Naive B cell (primary cell): Measurements from ENCODE around the gene SCD. TPM values are rescaled to one million over a fixed set of nuclear protein-coding genes. Genes with fewer than 3 reads are reported as not detected.
"Not testable (repeated sequence)": the region's sequence is repeated elsewhere in the genome, so short reads cannot be mapped to it uniquely, and the experiment has no call there.

Experiments used
- ATAC-seq, 2 donors: fragments of 150-1000 bp; cut with Tn5 transposase; 2 replicates each; pipeline ENCODE4 v1.10.0; 2021; ENCODE audit warnings: low read depth in 2 of 2, mild to moderate bottlenecking in 2 of 2, moderate library complexity in 2 of 2
- DNase-seq: peaks from one replicate; pipeline ENCODE4 v3.0.0; 2022
- H3K27ac Mint-ChIP-seq, 6 donors: one replicate each; pipeline ENCODE4 v1.8.0; 2020 to 2022; ENCODE audit warnings: mild to moderate bottlenecking in 6 of 6, mixed read lengths in 6 of 6, moderate library complexity in 5 of 6, inconsistent platforms in 2 of 6
- H3K27me3 Mint-ChIP-seq, 3 donors: one replicate each; pipeline ENCODE4 v1.8.0; 2021 to 2022; ENCODE audit warnings: mixed read lengths in 3 of 3, mild to moderate bottlenecking in 1 of 3
- H3K36me3 Mint-ChIP-seq, 2 donors: one replicate each; pipeline ENCODE4 v1.8.0; 2020 to 2022; ENCODE audit warnings: mixed read lengths in 2 of 2, inconsistent platforms in 1 of 2, mild to moderate bottlenecking in 1 of 2
- H3K4me1 Mint-ChIP-seq, 3 donors: one replicate each; pipeline ENCODE4 v1.8.0; 2020 to 2022; ENCODE audit warnings: mixed read lengths in 3 of 3, inconsistent platforms in 1 of 3, mild to moderate bottlenecking in 1 of 3, moderate library complexity in 1 of 3
- H3K4me3 Mint-ChIP-seq, 8 donors: one replicate each; pipeline ENCODE4 v1.8.0; 2020 to 2022; ENCODE audit warnings: mild to moderate bottlenecking in 8 of 8, mixed read lengths in 8 of 8, moderate library complexity in 8 of 8, inconsistent platforms in 2 of 8
- H3K9me3 Mint-ChIP-seq, 7 donors: one replicate each; pipeline ENCODE4 v1.8.0; 2020 to 2022; ENCODE audit warnings: mixed read lengths in 7 of 7, mild to moderate bottlenecking in 5 of 7, inconsistent platforms in 2 of 7, moderate library complexity in 1 of 7
- polyA plus RNA-seq, 6 donors: library from polyadenylated mRNA; unstranded; fragments of 300-500 nt; fragmentation: Illumina TruSeq; gene quantifications; one replicate each; pipeline ENCODE4 v1.2.3, GENCODE V29; 2021; ENCODE audit warnings: low read depth in 6 of 6

The SCD gene
- polyA plus RNA-seq = 1 to 10 TPM; 1.7 to 8.3 (median 4.2) TPM

DNA sequence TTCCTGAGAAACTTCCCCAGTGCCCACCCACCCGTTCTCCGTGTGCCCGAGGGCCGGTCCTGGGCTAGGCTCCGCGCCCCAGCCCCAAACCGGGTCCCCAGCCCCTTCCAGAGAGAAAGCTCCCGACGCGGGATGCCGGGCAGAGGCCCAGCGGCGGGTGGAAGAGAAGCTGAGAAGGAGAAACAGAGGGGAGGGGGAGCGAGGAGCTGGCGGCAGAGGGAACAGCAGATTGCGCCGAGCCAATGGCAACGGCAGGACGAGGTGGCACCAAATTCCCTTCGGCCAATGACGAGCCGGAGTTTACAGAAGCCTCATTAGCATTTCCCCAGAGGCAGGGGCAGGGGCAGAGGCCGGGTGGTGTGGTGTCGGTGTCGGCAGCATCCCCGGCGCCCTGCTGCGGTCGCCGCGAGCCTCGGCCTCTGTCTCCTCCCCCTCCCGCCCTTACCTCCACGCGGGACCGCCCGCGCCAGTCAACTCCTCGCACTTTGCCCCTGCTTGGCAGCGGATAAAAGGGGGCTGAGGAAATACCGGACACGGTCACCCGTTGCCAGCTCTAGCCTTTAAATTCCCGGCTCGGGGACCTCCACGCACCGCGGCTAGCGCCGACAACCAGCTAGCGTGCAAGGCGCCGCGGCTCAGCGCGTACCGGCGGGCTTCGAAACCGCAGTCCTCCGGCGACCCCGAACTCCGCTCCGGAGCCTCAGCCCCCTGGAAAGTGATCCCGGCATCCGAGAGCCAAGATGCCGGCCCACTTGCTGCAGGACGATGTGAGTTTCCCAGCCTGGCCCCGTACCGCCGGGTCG is at the start of gene SCD:
Gene SCD, plus strand, starts transcription at position 469 of the 803 bp plus-strand sequence. Its CDS starts 272 bp downstream, at position 741.
- Mint-ChIP-seq H3K36me3 (peaks cover under 1 to 13% of the 10 kb centered on the region in 2 donors), H3K27me3 (no peaks in the 10 kb centered on the region), H3K9me3 (no peaks in the 10 kb centered on the region), H3K4me1 (peaks cover 14 to 37% (median 25%) of the 10 kb centered on the region in 3 donors), H3K27ac (peak within 1 kb of the TSS; percentile 69 to 93 (median 84)), H3K4me3 (peak within 1 kb of the TSS; percentile 72 to 94 (median 84))
- DNase-seq (peak; percentile 85), ATAC-seq (peak; percentile 90 to 92)

DNA sequence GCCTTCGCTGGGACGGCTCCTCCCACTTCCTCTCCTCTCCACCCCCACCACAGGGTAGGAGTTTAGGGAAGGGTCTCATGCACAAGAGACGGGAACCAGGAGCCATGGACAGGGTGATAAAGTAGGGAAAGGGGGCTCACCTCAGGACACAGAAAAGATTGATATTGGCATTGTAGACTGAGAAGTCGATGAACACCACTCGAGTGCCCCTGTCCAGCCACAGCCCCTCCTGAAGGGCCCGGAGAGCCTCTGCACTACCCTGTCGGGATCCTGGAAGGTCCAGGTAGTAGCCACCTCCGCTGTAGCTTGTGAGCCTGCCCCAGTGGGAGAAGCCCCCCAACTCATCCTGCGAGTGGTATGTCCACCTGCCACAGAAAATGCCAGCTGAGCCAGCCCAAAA is 49.8 kb upstream of the SCD start:
- Mint-ChIP-seq H3K36me3 (peaks cover 0 to 10% of the 10 kb centered on the region in 2 donors), H3K9me3 (peaks cover 0 to 6% (median 2%) of the 10 kb centered on the region in 7 donors), H3K4me3 (peak overlapping the region in 1 of 8 donors; percentile 58), H3K4me1 (peaks cover 18 to 24% (median 21%) of the 10 kb centered on the region in 3 donors), H3K27me3 (peaks cover 12 to 35% (median 30%) of the 10 kb centered on the region in 3 donors), H3K27ac (no peak overlapping the region)
- DNase-seq = no peak
- ATAC-seq = no peak

DNA sequence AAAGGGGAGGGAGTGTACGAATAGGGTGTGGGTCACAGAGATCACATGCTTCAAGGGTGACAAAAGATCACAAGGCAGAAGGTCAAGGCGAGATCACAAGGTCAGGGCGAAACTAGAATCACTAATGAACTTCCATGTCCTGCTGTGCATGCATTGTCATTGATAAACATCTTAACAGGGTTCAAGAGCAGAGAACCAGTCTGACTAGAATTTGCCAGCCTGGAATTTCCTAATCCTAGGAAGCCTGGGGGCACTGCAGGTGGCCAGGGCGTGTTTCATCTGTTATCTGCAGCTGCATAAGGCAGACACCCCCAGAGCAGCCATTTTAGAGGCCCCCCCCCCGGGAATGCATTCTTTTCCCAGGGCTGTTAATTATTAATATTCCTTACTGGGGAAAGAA is 45.9 kb upstream of the SCD start:
- DNase-seq, ATAC-seq, H3K9me3 Mint-ChIP-seq, H3K27ac Mint-ChIP-seq, H3K36me3 Mint-ChIP-seq, H3K4me3 Mint-ChIP-seq: not testable (repeated sequence)
- peaks cover 13 to 34% (median 18%) of the 10 kb centered on the region in 3 donors for H3K27me3 Mint-ChIP-seq
- H3K4me1 Mint-ChIP-seq = peaks cover 14 to 22% (median 21%) of the 10 kb centered on the region in 3 donors

DNA sequence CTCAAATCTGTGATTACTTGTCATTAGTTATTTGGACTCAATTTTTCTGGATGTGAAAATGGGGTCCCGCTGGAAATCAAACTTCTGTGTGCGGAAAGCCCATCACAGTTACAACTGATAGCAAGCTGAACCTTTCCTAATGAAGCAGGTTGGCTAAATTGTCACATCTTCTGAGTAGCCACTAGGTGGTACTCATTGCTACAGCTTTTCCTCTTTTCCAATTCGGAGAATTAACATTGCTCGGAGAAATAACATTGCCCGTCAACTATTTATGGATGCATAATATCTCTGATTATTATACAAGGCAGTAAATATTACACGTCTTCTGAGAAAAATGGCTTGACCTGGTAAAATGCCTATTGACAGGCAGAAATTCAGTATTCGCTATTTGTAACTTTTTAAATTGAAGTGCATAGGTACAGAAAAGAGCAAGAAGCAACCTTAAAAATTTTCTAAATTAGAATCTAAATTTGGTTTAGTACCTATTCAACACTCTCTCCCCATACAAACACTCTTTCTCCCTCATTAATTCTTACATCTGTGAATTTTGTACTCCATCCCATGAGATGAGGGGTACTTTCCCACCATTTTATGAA is 43.2 kb upstream of the SCD start:
- H3K4me3 Mint-ChIP-seq = no peak overlapping the region
- H3K9me3 Mint-ChIP-seq = peaks cover 0 to 6% (median 2%) of the 10 kb centered on the region in 7 donors
- H3K27me3 Mint-ChIP-seq = peaks cover 25 to 47% (median 31%) of the 10 kb centered on the region in 3 donors
- ATAC-seq (peak; percentile 45 to 52), DNase-seq (peak; percentile 12)
- H3K27ac Mint-ChIP-seq = no peak overlapping the region
- H3K36me3 Mint-ChIP-seq = peaks cover 0 to 6% of the 10 kb centered on the region in 2 donors
- H3K4me1 Mint-ChIP-seq = no peaks in the 10 kb centered on the region

DNA sequence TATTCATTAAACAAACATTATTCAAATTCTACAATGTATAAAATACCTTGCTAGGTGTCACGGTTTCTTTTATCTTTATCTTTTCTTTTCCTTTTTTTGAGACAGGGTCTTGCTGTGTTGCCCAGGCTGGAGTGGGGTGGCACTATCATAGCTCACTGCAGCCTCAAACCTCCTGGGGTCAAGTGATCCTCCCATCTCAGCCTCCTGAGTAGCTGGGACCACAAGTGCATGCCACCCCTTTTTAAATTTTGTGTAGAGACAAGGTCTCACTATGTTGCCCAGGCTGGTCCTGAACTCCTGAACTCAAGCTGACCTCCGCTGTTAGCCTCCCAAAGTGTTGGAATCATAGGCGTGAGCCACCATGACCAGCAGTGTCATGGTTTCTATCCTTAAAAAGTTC is 42.6 kb upstream of the SCD start:
- peak overlapping the region in 1 of 6 donors; percentile 49 for H3K27ac Mint-ChIP-seq
- H3K27me3 Mint-ChIP-seq = peaks cover 26 to 44% (median 26%) of the 10 kb centered on the region in 3 donors
- no peaks in the 10 kb centered on the region for H3K4me1 Mint-ChIP-seq
- H3K4me3 Mint-ChIP-seq = peak overlapping the region in 1 of 8 donors; percentile 42
- no peak for ATAC-seq
- H3K9me3 Mint-ChIP-seq = peaks cover 0 to 6% (median 2%) of the 10 kb centered on the region in 7 donors
- no peak for DNase-seq
- peaks cover 0 to 6% of the 10 kb centered on the region in 2 donors for H3K36me3 Mint-ChIP-seq

DNA sequence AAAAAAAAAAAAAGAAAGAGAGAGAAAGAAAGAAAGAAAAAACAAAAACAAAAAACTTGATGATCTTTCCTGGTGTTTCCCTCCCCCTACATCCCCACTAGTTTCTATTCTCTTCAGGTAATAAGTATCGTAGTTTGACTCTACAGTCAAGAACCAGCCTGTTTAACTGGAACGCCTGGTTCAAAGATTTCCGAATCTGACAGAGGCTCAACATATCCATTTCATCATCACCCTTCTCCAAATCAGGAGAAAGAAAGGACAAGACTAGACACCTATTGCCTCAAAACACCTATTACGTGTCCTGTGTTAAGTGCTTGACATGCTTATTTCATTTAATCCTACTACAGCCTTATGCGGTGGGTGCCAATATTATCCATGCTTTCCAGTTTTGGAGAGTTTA is 40.2 kb upstream of the SCD start:
- H3K9me3 Mint-ChIP-seq = no peaks in the 10 kb centered on the region

DNA sequence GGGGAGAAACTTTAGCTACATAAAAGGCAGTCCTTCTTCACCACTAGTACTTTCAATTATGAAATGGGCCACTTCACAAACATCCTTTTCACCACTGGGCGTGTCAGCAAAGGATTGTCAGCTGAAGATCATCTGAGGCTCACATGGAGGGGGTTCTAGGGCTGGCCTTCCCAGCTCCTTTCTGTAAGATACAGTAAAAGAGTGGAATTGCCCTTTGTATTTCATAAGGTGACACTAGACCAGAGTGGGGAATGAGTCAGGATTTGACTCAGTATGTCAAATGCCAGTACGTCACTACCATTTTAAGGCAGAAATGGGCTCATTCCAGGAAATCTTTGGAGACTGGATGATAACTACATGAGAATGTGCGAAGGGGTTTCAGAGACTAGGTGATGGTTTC is 39.3 kb upstream of the SCD start:
- H3K9me3 Mint-ChIP-seq = no peaks in the 10 kb centered on the region
- H3K4me1 Mint-ChIP-seq = no peaks in the 10 kb centered on the region
- no peaks in the 10 kb centered on the region for H3K36me3 Mint-ChIP-seq
- peaks cover 40 to 59% (median 43%) of the 10 kb centered on the region in 3 donors for H3K27me3 Mint-ChIP-seq
- ATAC-seq = no peak
- peak overlapping the region in 1 of 6 donors; percentile 74 for H3K27ac Mint-ChIP-seq
- no peak for DNase-seq
- no peak overlapping the region for H3K4me3 Mint-ChIP-seq

More for the DNA sequence above, 40.2 kb upstream of the SCD start:
- no peak overlapping the region for H3K27ac Mint-ChIP-seq
- H3K36me3 Mint-ChIP-seq = no peaks in the 10 kb centered on the region
- no peak for ATAC-seq
- H3K27me3 Mint-ChIP-seq = peaks cover 35 to 53% (median 35%) of the 10 kb centered on the region in 3 donors
- no peak for DNase-seq
- no peak overlapping the region for H3K4me3 Mint-ChIP-seq
- no peaks in the 10 kb centered on the region for H3K4me1 Mint-ChIP-seq

DNA sequence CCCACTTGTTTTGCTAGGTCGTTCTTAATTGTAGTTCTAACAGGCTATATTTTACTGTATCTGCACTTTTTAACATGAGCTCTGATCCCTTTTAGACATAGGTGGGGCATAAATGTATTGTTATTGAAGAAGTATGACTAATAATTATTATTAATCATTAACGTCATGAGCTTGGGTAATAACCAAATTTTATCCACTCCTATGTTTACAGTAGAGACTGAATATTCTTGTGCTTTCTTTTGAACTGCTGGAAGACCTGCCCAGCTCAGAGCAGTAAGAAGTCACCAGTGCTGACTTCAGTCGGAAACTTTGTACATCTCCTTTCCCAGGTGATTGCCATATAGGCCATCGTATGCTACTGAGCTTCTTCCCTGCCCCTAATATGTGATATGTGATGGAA is 35.7 kb upstream of the SCD start:
- H3K4me1 Mint-ChIP-seq = peaks cover 0 to 4% (median 0%) of the 10 kb centered on the region in 3 donors
- H3K27me3 Mint-ChIP-seq = peaks cover 54 to 65% (median 62%) of the 10 kb centered on the region in 3 donors
- ATAC-seq (no peak), DNase-seq (no peak)
- no peaks in the 10 kb centered on the region for H3K36me3 Mint-ChIP-seq
- no peak overlapping the region for H3K4me3 Mint-ChIP-seq
- no peaks in the 10 kb centered on the region for H3K9me3 Mint-ChIP-seq
- H3K27ac Mint-ChIP-seq = no peak overlapping the region

DNA sequence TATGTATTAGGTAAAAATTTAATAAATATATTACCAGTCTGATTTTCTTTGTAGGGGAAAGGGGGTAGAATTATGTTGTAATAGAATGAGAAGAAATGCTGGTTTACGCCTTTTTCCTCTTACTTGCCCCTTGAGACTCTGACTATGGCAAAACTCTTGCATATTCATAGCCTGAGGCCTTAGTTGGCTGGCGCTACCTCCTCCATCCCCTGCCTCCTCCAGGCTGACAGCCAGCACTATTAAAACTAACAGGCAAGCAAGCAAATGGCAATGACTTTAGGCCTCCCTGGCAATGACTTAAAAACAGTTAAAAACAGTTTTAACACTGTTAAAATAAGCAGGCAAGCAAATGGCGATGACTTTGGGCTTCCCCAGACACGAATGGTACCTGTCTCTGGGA is 31.4 kb upstream of the SCD start:
- H3K36me3 Mint-ChIP-seq = no peaks in the 10 kb centered on the region
- no peak for DNase-seq
- no peak overlapping the region for H3K27ac Mint-ChIP-seq
- peaks cover 55 to 78% (median 70%) of the 10 kb centered on the region in 3 donors for H3K27me3 Mint-ChIP-seq
- peak overlapping the region in 1 of 8 donors; percentile 1 for H3K4me3 Mint-ChIP-seq
- no peaks in the 10 kb centered on the region for H3K9me3 Mint-ChIP-seq
- no peak for ATAC-seq
- H3K4me1 Mint-ChIP-seq = peaks cover 0 to 4% (median 0%) of the 10 kb centered on the region in 3 donors

DNA sequence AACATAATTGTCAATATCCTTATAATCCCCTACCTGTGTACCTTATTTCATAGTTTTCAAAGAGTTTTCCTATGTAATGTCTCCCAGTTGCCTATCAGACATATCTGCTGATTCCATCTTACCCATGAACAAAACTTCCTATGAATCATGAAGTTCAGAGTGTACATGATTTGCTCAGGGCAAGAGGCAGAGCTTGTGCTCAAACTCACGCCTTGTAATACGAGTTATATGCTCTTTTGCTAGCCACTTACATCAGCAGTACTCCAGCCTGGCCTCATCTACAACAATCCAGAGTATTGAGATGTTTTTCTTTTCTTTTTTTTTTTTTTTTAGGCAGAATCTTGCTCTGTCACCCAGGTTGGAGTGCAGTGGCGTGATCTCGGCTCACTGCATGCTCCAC is 28.8 kb upstream of the SCD start:
- ATAC-seq = no peak

DNA sequence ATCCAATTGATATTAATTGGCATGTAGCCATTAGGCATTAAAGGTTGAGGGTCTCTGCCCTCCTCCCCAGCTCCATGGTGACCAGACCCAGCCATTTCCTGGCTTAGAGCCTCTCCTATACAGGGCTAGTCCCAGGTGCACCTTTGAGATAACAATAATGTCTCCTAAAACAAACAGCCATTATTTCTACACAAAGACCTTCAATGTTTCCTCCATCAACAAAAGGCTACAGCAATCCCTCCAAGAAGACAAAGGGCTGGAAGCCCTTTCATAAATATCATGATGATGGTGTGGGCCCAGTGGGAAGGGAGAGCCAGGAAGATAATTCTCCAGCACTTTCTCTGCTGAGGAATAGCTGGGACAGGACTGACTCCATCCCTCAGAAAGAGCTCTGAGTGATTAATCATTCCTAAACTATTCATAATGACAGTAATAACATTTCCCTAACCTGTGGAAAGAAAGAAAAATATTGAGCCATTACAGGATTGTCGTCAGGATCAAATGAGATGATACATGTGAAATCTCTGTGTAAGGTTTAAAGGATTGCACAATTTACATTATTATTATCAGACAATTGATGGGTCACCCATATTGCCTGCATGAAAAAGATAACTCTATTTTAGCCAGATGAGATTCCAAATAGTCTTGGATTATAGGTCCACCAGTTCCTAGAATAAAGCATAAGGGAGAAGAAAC is 27.2 kb upstream of the SCD start:
- Mint-ChIP-seq H3K27ac (no peak overlapping the region), H3K4me1 (peaks cover 0 to 5% (median under 1%) of the 10 kb centered on the region in 3 donors), H3K36me3 (no peaks in the 10 kb centered on the region), H3K9me3 (no peaks in the 10 kb centered on the region), H3K4me3 (no peak overlapping the region), H3K27me3 (peaks cover 29 to 43% (median 29%) of the 10 kb centered on the region in 3 donors)
- ATAC-seq (no peak), DNase-seq (no peak)

More for the DNA sequence above, 28.8 kb upstream of the SCD start:
- Mint-ChIP-seq H3K27ac (no peak overlapping the region), H3K4me1 (peaks cover 0 to 8% (median 0%) of the 10 kb centered on the region in 3 donors), H3K36me3 (no peaks in the 10 kb centered on the region), H3K27me3 (peaks cover 35 to 54% (median 46%) of the 10 kb centered on the region in 3 donors), H3K9me3 (no peaks in the 10 kb centered on the region), H3K4me3 (no peak overlapping the region)
- DNase-seq = no peak

DNA sequence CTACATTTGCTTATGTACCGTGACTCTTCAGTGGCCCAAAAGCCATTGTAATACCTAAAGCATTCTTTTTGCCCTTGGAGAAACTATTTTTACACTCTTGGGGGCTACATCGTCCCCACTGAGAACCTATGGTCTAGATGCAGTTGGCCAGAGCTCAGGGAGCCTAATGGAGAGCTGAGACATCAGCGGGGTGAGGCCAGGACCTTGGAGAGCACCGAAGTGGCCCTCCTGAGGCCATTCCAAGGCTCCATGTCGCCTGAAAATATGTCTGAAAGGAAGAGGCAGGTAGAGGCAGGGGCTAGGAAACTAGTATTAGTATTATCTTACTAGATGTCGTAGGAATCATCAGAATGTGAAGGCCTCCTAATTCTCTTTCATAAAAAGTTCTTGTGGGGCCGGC is 21.9 kb upstream of the SCD start:
- Mint-ChIP-seq H3K36me3 (no peaks in the 10 kb centered on the region), H3K27ac (peak overlapping the region in 5 of 6 donors; percentile 54 to 95 (median 73)), H3K4me3 (no peak overlapping the region), H3K4me1 (peaks cover 21 to 35% (median 22%) of the 10 kb centered on the region in 3 donors), H3K9me3 (no peaks in the 10 kb centered on the region), H3K27me3 (peaks cover 2 to 6% (median 4%) of the 10 kb centered on the region in 3 donors)
- ATAC-seq (no peak), DNase-seq (no peak)
